ENCODE measurements around the gene SLC9A8.

DNA sequence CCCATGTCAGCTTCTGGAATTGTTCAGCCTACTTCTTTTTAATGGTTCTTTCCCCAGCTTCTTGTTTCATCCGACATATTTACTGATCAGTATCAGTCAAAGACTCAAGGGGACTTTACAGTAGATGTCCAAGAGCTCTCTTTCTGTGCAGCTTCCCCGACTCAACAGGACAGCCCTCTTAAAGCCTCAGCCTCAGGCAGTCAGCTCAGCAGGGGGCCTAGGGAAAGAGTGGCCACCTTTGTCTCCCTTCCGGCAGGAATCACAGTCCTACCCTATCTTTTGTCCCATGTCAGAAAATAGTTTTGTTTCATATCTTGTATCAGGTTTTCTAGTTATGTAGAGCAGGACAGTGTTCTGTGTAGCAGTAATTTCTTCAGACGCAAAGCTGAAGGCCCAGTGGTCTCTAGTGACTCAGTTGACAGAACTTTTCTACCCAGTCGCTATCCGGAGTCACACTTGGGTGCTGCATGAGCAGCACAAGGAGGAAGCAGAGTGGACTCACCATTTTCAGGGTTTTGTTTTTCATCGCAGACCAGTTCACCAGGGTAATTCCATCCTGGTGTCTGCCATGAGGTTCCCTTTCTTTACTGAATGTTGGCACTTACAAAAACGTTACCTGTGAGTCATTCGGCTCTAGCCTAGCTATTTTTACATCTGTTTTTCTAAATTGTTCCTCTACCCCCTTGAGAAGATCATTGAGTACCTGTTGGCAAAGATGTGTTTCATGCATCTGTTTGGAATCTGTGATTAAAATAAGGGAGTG lies 55.0 kb downstream of the SLC9A8 start:
- TF ChIP-seq ZFP3 (CRISPR knock-in tag; IDR thresholded peaks at IDR 0.05) = no peak
- no peak for TF ChIP-seq ZFP30 (CRISPR knock-in tag; IDR thresholded peaks at IDR 0.05)
- no peak for TF ChIP-seq ZNF8 (CRISPR knock-in tag; IDR thresholded peaks at IDR 0.05)
- no peak for TF ChIP-seq TSHZ2 (CRISPR knock-in tag; IDR thresholded peaks at IDR 0.05)

All from SK-N-SH treated with all-trans-retinoic acid at 6 μM for 48 hours (cell line).